K562 (cell line): Measurements from ENCODE around the gene URM1. TPM values are rescaled to one million over a fixed set of nuclear protein-coding genes. Genes with fewer than 3 reads are reported as not detected.

Source experiments
- ATAC-seq: fragments of 200-7000 bp; cut with Tn5 transposase; 3 replicates; pipeline ENCODE4 v1.9.1; 2020; ENCODE audit warnings: moderate library complexity
- BruUV-seq: library from RNA; stranded (reverse); fragments of 400-500 nt; replicated peaks from 2 replicates; lab custom pipeline; 2021; lab: Mats Ljungman, UMichigan
- CTCF ChIA-PET: fragments of 300-600 bp; formaldehyde crosslinking; extraction: SDS; loops from one replicate; lab custom pipeline; 2021; ENCODE audit warnings: low intra/inter-chr PET ratio; lab: Yijun Ruan, JAX
- POLR2A ChIA-PET: fragments of 300-600, 350-650 bp; sonication (Branson Sonifier 250); formaldehyde crosslinking; extraction: SDS; loops from one replicate; lab custom pipeline; 2021; ENCODE audit warnings: antibody characterized with exemption, inconsistent platforms; lab: Yijun Ruan, JAX
- DNase-seq, 4 experiments: peaks; one replicate each; pipeline versions ENCODE4 v3.0.0 to v3.0.0-alpha.2; 2011 to 2018; ENCODE audit warnings: low spot score in 3 of 4, mixed read lengths in 3 of 4; ENCODE audit errors: extremely low read depth in 1 of 4
- FAIRE-seq: peaks from 2 replicates; lab custom pipeline; 2011; peaks lifted over from hg19 to GRCh38; lab: Jason Lieb, UNC
- H2AFZ ChIP-seq: 2 replicates; pipeline ENCODE4 v1.6.0; 2011; ENCODE audit warnings: low read depth, low read length, control low read depth, inconsistent platforms
- H3K27ac ChIP-seq: fragments of 200-600 bp; 3 replicates; pipeline ENCODE4 v1.8.0; 2011; ENCODE audit warnings: low read depth, mild to moderate bottlenecking, control low read depth, inconsistent platforms, low read length, moderate library complexity, mixed read lengths; ENCODE audit errors: extremely low read depth
- H3K27me3 ChIP-seq, 2 experiments: fragments of 300-600 bp in 1 of 2; 2 replicates in 1 of 2; 3 replicates in 1 of 2; pipeline versions ENCODE4 v1.6.0 to v1.8.0; 2011; ENCODE audit warnings: inconsistent platforms in 2 of 2, low read length in 2 of 2, mild to moderate bottlenecking in 1 of 2, mixed read lengths in 1 of 2, moderate library complexity in 1 of 2; ENCODE audit not compliant: control insufficient read depth in 2 of 2, insufficient read depth in 2 of 2
- H3K36me3 ChIP-seq: fragments of 300-600 bp; 3 replicates; pipeline ENCODE4 v1.8.0; 2011; ENCODE audit warnings: mild to moderate bottlenecking, low read length, inconsistent platforms; ENCODE audit not compliant: control insufficient read depth, insufficient read depth
- H3K4me1 ChIP-seq, 2 experiments: fragments of 200-600 bp in 1 of 2; replicated peaks in 1 of 2; 2 replicates in 1 of 2; 3 replicates in 1 of 2; pipeline versions ENCODE4 v1.5.1 to v1.8.0; 2011; ENCODE audit warnings: inconsistent platforms in 2 of 2, low read length in 2 of 2, mild to moderate bottlenecking in 1 of 2, mixed read lengths in 1 of 2, moderate library complexity in 1 of 2; ENCODE audit not compliant: control insufficient read depth in 2 of 2, insufficient read depth in 2 of 2
- H3K4me2 ChIP-seq: 2 replicates; pipeline ENCODE4 v1.6.1; 2011; ENCODE audit warnings: low read length, control low read depth, inconsistent platforms, mixed read lengths; ENCODE audit not compliant: insufficient read depth
- H3K4me3 ChIP-seq: fragments of 200-600 bp; sonication (generic), shearing (Covaris generic); 2 replicates; pipeline ENCODE4 v1.5.1; 2016; ENCODE audit warnings: control low read depth, inconsistent platforms
- H3K79me2 ChIP-seq: fragments of 200-600 bp; 3 replicates; pipeline ENCODE4 v1.8.0; 2011; ENCODE audit warnings: low read length, inconsistent platforms; ENCODE audit not compliant: control insufficient read depth, insufficient read depth
- H3K9ac ChIP-seq, 2 experiments: 2 replicates each; pipeline versions ENCODE4 v1.6.0 to v1.6.1; 2011; ENCODE audit warnings: low read depth in 2 of 2, low read length in 2 of 2, control low read depth in 1 of 2, inconsistent platforms in 1 of 2, mild to moderate bottlenecking in 1 of 2, mixed read lengths in 1 of 2; ENCODE audit not compliant: insufficient read depth in 1 of 2
- H3K9me1 ChIP-seq: one replicate; pipeline ENCODE4 v1.6.0; 2011; ENCODE audit warnings: inconsistent platforms, mild to moderate bottlenecking, low read length, moderate library complexity; ENCODE audit not compliant: control insufficient read depth, insufficient read depth
- H3K9me3 ChIP-seq: replicated peaks from 2 replicates; pipeline ENCODE4 v1.5.1; 2011; ENCODE audit warnings: low read depth, low read length, inconsistent platforms; ENCODE audit not compliant: control insufficient read depth, insufficient read depth
- H4K20me1 ChIP-seq: replicated peaks from 2 replicates; pipeline ENCODE4 v1.6.1; 2011; ENCODE audit warnings: low read length, inconsistent platforms, mixed read lengths; ENCODE audit not compliant: control insufficient read depth, insufficient read depth
- ARID2 ChIP-seq: fragments of 450-650 bp; IDR thresholded peaks from 2 replicates; pipeline ENCODE4 v1.6.1; 2017; ENCODE audit warnings: antibody characterized with exemption, mild to moderate bottlenecking
- ERF ChIP-seq: fragments of 450-650 bp; formaldehyde crosslinking; IDR thresholded peaks from 2 replicates; pipeline ENCODE4 v1.4.0; 2020; ENCODE audit warnings: mild to moderate bottlenecking, mixed read lengths
- HINFP ChIP-seq: fragments of 450-650 bp; conservative IDR thresholded peaks from 2 replicates; pipeline ENCODE4 v1.6.1; 2016; ENCODE audit warnings: missing genetic modification characterization, low read depth, mild to moderate bottlenecking, control low read depth, missing compliant biosample characterization
- NR0B1 ChIP-seq: fragments of 450-650 bp; IDR thresholded peaks from one replicate; pipeline ENCODE4 v1.6.1; 2018; ENCODE audit warnings: mild to moderate bottlenecking, moderate library complexity; ENCODE audit not compliant: partially characterized antibody
- NR3C1 ChIP-seq: sonication (generic); formaldehyde crosslinking; IDR thresholded peaks from 2 replicates; pipeline ENCODE4 v1.8.1; 2022; ENCODE audit warnings: missing genetic modification reagents
- PTTG1 ChIP-seq: fragments of 450-650 bp; IDR thresholded peaks from 2 replicates; pipeline ENCODE4 v1.6.1; 2016; ENCODE audit warnings: low read depth, mild to moderate bottlenecking, missing genetic modification characterization, missing compliant biosample characterization
- ZFP91 ChIP-seq: sonication (generic); formaldehyde crosslinking; IDR thresholded peaks from 2 replicates; pipeline ENCODE4 v1.8.0; 2022; ENCODE audit warnings: mild to moderate bottlenecking, missing genetic modification reagents
- ZHX1 ChIP-seq: fragments of 150-350 bp; conservative IDR thresholded peaks from 2 replicates; pipeline ENCODE4 v1.6.1; 2014; ENCODE audit warnings: low read length
- ZKSCAN3 ChIP-seq: fragments of 250-450 bp; sonication (Bioruptor Pico); IDR thresholded peaks from 2 replicates; pipeline ENCODE4 v1.4.0; 2020
- ZNF280B ChIP-seq: fragments of 250-450 bp; sonication (Bioruptor Pico); IDR thresholded peaks from 2 replicates; pipeline ENCODE4 v1.5.1; 2021; ENCODE audit warnings: mild to moderate bottlenecking
- ZNF449 ChIP-seq: fragments of 250-450 bp; sonication (Bioruptor Pico); IDR thresholded peaks from 2 replicates; pipeline ENCODE4 v1.8.0; 2022; ENCODE audit warnings: moderate library complexity, mild to moderate bottlenecking, inconsistent platforms
- ZNF766 ChIP-seq: fragments of 200-800 bp; sonication (Bioruptor generic); conservative IDR thresholded peaks from 2 replicates; pipeline ENCODE4 v1.6.1; 2016; ENCODE audit warnings: missing genetic modification characterization, missing compliant biosample characterization
- whole genome bisulfite sequencing: fragments of 100-300 bp; shearing (Covaris generic); methylation state at CpG from one replicate; pipeline ENCODE4 v1.1.6; 2016; ENCODE audit warnings: low coverage, mixed read lengths; ENCODE audit not compliant: insufficient coverage; ENCODE audit errors: missing lambda C conversion rate; 5-methylcytosine and 5-hydroxymethylcytosine counted together
- in situ Hi-C: fragments of 300-500 bp; cut with MboI; formaldehyde crosslinking; loops from 4 replicates; pipeline ENCODE4 v1.15.0; 2018; ENCODE audit warnings: inconsistent platforms, mixed read lengths
- intact Hi-C: fragments of 100-400 bp; cut with micrococcal nuclease; formaldehyde crosslinking; loops from 2 replicates; pipeline ENCODE4 v1.14.2; 2022
- polyA plus RNA-seq, 8 experiments: library from polyadenylated mRNA; depleted of rRNA in 4 of 8; stranded (reverse) in 5 of 8; unstranded in 3 of 8; fragments of >200 nt; fragmentation: Nextera tagmentation in 2 of 8; fragmentation: Illumina TruSeq in 1 of 8; extraction: Ambion mirVana in 2 of 8; extraction: Trizol in 1 of 8; gene quantifications; 2 replicates each; pipeline versions ENCODE4 v1.2.1 to v1.2.3, GENCODE V29; 2011 to 2014; ENCODE audit warnings: inconsistent platforms in 1 of 8, missing spikeins in 1 of 8
- total RNA-seq, 7 experiments: library from RNA; depleted of rRNA in 6 of 7; stranded (reverse); fragments of >200 nt in 6 of 7; fragmentation: Illumina TruSeq in 2 of 7; extraction: Trizol in 2 of 7; gene quantifications; 2 replicates each; pipeline versions ENCODE4 v1.2.1 to v1.2.3, GENCODE V29; 2011 to 2021; ENCODE audit warnings: low replicate concordance in 1 of 7

The URM1 gene
- total and polyA plus RNA-seq, 9 of the 15 experiments (the other 6 are each of a cell fraction or from before 2014, with no cell fraction given) = 10.1 to 88.9 (median 53.3) TPM

GRCh38 chr9:128399861-128400260 lies 28.7 kb downstream of the URM1 start:
- DNase-seq (no peak), FAIRE-seq (no peak), ATAC-seq (no peak)
- intact Hi-C loops (no loop called here), in situ Hi-C loops (no loop called here)
- POLR2A ChIA-PET = no interaction called here
- CTCF ChIA-PET = no interaction called here
- no peak overlapping the region for H3K4me3 ChIP-seq
- H3K9ac ChIP-seq = no peak overlapping the region
- H3K36me3 ChIP-seq = no peaks in the 10 kb centered on the region
- no peak overlapping the region for H3K27ac ChIP-seq
- 9% methylated on average over 3 of the region's 3 CpGs for WGBS
- peaks cover 12 to 33% of the 10 kb centered on the region in 2 experiments for H3K27me3 ChIP-seq
- no peak overlapping the region for H3K4me2 ChIP-seq
- H3K79me2 ChIP-seq = no peaks in the 10 kb centered on the region
- no peak overlapping the region for H2AFZ ChIP-seq
- H3K9me3 ChIP-seq = no peaks in the 10 kb centered on the region
- no peaks in the 10 kb centered on the region for H3K9me1 ChIP-seq
- no peaks in the 10 kb centered on the region for H4K20me1 ChIP-seq
- no peaks in the 10 kb centered on the region; a peak in 1 of 5 replicates for H3K4me1 ChIP-seq
- no TSS peak for BruUV-seq
- TF ChIP-seq ZNF766 (CRISPR knock-in tag) (no peak), ZFP91 (CRISPR knock-in tag) (no peak), ZNF280B (CRISPR knock-in tag) (no peak), ZKSCAN3 (CRISPR knock-in tag) (no peak), ZHX1 (no peak), NR0B1 (no peak), ERF (no peak), ZNF449 (CRISPR knock-in tag) (no peak), ARID2 (no peak), NR3C1 (CRISPR knock-in tag) (no peak), HINFP (tag) (no peak), PTTG1 (no peak)
